HUES6 (cell line): Measurements from ENCODE around the gene UBE2D2.

Experiments
- H3K27ac ChIP-seq: 2 replicates; pipeline ENCODE4 v1.7.0; 2013; ENCODE audit warnings: low read depth, mild to moderate bottlenecking, low read length, inconsistent platforms
- H3K27me3 ChIP-seq: 2 replicates; pipeline ENCODE4 v1.6.1; 2013; ENCODE audit warnings: low read length; ENCODE audit not compliant: control insufficient read depth, insufficient read depth
- H3K36me3 ChIP-seq: 2 replicates; pipeline ENCODE4 v1.6.1; 2013; ENCODE audit warnings: low read length; ENCODE audit not compliant: control insufficient read depth, insufficient read depth
- H3K4me1 ChIP-seq: 2 replicates; pipeline ENCODE4 v1.6.1; 2013; ENCODE audit warnings: low read length; ENCODE audit not compliant: control insufficient read depth, insufficient read depth
- H3K4me3 ChIP-seq: 2 replicates; pipeline ENCODE4 v1.5.1; 2013; ENCODE audit warnings: low read depth, low read length
- H3K9ac ChIP-seq: one replicate; pipeline ENCODE4 v1.6.1; 2013; ENCODE audit warnings: mild to moderate bottlenecking, low read length
- H3K9me3 ChIP-seq: 2 replicates; pipeline ENCODE4 v1.6.1; 2013; ENCODE audit warnings: low read depth, low read length; ENCODE audit not compliant: control insufficient read depth, insufficient read depth

Gene UBE2D2

DNA sequence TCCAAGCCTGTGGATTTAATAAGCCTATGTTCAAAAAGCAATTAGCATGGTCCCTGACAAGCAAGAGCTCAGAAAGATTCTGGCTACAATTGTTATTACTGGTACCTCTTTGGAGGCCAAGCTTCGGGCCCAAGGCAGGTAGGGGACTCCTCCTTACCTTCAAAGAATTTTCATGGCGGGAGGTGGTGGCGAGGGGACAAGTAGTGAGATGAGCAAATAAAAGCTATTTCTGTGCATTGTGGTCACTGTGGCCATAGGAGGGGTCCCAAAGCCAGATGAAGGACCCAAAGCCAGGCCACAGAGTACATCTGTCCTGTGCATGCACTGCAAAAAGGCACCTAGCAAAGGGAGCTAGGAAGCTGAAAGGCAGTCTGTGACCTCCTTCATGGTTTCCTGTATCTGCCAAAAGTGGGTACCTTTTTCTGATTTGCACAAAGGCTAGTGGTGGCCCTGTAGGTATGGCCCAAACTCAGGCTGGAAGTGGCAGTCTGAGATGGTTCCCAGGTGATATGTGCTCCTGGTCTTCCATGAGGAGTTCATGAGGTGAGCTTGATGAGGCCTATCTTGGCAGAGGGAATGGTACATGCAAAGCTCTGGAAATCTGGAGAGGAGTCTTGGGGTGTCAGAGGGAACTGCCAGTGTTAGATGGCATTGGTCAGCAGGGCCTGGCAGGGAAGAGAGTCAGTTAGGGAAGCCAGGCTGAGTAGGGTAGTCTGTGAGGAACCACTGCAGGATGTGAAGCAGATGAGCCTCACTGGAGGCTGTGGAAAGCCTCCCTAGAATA is 83.7 kb downstream of the UBE2D2 start:
- peaks cover 48% of the 10 kb centered on the region for H3K4me1 ChIP-seq
- H3K4me3 ChIP-seq: no peak overlapping the region
- no peak overlapping the region for H3K27ac ChIP-seq
- peaks cover 32% of the 10 kb centered on the region for H3K27me3 ChIP-seq
- H3K36me3 ChIP-seq: no peaks in the 10 kb centered on the region
- H3K9me3 ChIP-seq: no peaks in the 10 kb centered on the region
- no peak overlapping the region for H3K9ac ChIP-seq

DNA sequence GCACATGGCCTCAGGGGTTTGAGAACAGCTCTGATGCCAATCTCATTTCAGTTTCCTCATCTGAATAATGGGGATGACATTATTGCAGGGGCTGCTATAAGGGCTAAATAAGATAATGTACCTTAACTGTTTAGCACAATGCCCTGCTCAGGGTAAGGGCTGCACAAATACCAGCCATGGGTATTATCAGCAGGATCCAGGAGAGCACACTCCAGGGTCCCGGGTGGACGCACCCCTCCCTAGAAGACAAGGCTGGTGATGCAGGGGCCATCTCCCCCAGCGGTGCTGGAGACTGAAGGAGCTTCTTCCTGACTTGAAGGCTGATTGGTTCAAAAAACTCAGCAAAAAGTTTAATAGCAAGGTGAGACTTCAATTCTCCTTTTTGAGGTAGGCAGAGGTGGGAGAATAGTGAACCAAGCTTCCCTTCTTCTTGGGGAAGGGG is 84.3 kb downstream of the UBE2D2 start:
- H3K27ac ChIP-seq: no peak overlapping the region
- no peak overlapping the region for H3K4me3 ChIP-seq
- peaks cover 32% of the 10 kb centered on the region for H3K27me3 ChIP-seq
- no peaks in the 10 kb centered on the region for H3K36me3 ChIP-seq
- H3K9ac ChIP-seq: no peak overlapping the region
- H3K4me1 ChIP-seq: peaks cover 42% of the 10 kb centered on the region
- H3K9me3 ChIP-seq: no peaks in the 10 kb centered on the region

DNA sequence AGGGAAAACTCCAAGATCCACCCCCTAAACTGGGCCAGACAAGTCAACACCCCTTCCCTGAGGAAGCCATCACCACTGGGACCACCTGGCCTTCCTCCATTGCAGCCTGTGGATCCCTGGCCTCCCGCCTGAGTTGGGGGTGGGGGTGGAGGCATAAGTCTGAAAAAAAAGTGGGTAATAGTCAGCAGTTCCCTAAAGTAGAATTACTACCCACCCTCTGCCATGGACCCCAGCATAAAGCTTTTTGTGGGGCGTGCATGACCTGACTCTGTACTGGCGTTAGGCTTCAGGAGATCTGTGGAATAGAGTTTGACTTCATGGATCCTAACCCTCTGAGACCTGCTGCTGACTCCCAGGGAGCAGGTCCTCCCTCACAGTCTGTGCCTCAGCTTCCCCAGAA is 85.0 kb downstream of the UBE2D2 start:
- H3K36me3 ChIP-seq: no peaks in the 10 kb centered on the region
- no peak overlapping the region for H3K4me3 ChIP-seq
- H3K4me1 ChIP-seq: peaks cover 40% of the 10 kb centered on the region
- H3K9ac ChIP-seq: no peak overlapping the region
- no peak overlapping the region for H3K27ac ChIP-seq
- peaks cover 32% of the 10 kb centered on the region for H3K27me3 ChIP-seq
- H3K9me3 ChIP-seq: no peaks in the 10 kb centered on the region

DNA sequence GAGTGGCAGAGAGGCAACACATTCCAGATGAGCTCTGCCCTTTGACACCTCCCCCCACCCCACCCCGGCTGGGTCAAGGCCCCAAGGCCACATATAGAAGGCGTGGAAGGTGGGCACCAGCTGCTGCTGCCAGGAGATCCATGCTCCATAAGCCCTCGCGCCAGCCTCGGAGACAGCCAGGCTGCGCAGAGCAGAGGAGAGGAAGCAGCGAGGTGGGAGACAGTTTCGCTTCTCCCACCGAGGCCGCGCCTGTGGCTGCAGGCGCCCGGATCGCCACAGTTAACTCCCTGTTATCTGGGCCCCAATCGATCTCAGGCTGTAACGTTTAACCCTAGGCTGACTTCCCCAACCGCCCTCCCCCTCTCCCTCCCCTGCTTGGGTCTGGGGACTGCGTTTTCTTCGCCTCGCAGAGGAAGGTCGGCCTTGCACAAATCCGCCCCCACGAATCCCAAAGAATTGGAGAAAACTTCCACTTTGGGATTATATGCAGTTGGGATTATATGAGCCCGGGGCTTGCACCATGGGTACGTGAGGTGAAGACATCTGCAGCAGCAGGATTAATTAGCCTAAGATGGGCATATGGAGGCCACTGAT is 85.9 kb downstream of the UBE2D2 start:
- H3K27me3 ChIP-seq: peaks cover 32% of the 10 kb centered on the region
- peak overlapping the region; percentile 88 for H3K4me3 ChIP-seq
- H3K36me3 ChIP-seq: no peaks in the 10 kb centered on the region
- H3K27ac ChIP-seq: no peak overlapping the region
- peak overlapping the region; percentile 70 for H3K9ac ChIP-seq
- H3K9me3 ChIP-seq: no peaks in the 10 kb centered on the region
- peaks cover 43% of the 10 kb centered on the region for H3K4me1 ChIP-seq

DNA sequence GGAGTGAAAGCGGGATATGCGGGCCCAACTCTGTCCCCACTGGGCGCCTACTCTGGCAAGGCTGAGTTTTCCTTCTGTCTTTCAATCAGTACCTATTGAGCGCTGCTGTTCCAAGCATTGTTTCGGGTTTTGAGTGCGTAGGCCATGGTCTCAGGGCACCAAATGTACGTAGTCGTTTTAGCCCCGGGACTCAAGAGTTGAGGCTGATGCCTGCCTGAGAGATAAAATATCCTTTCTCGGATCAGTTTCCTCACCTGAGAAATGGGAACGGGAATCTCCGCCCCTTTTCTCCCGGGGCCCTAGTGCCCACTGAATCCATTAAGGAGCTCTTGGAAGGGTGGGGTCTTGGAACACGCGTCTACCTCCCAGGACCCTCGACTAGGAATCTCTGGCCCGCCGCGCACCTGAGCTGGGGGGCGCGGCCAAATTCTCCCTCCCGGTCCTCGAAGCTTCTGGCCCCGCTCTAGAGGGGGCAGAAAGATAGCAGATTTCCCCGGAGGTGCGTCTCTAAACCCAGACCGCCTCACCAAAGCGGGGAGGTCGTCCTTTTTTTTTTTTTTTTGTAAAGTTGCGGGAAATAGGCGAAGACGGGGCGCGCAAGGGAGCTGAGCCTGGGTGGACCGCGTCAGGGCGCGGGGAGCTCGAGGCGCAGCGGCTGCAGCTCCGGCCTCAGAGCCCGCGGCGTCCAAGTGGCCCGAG is 86.5 kb downstream of the UBE2D2 start:
- Histone ChIP-seq H3K9me3 (no peaks in the 10 kb centered on the region), H3K4me1 (peaks cover 46% of the 10 kb centered on the region), H3K9ac (peak overlapping the region; percentile 70), H3K36me3 (no peaks in the 10 kb centered on the region), H3K4me3 (peak overlapping the region; percentile 88), H3K27ac (peak overlapping the region; percentile 67; the same call in 1 of the 2 replicates), H3K27me3 (peaks cover 32% of the 10 kb centered on the region)

DNA sequence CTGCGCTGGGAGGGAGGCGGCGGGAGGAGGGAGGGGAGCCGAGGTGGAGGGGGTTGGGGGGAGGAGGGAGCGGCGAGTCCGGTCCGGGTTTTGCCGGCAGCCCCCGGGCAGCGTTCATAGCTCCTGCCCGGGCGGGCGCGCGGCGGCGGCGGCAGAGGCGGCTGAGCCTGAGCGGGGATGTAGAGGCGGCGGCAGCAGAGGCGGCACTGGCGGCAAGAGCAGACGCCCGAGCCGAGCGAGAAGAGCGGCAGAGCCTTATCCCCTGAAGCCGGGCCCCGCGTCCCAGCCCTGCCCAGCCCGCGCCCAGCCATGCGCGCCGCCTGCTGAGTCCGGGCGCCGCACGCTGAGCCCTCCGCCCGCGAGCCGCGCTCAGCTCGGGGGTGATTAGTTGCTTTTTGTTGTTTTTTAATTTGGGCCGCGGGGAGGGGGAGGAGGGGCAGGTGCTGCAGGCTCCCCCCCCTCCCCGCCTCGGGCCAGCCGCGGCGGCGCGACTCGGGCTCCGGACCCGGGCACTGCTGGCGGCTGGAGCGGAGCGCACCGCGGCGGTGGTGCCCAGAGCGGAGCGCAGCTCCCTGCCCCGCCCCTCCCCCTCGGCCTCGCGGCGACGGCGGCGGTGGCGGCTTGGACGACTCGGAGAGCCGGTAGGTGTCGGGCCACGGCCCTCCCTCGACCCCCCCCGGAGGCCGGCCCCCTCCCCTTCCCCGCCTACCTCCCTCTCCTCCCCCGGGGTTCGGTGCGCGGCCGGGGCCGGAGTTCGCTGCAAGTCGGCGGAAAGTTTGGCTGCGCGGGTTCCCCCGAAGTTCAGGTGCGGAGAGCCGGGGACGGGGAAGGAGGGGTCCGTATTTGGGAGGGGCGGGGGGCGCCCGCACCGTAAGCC is 87.3 kb downstream of the UBE2D2 start, which contains the start of gene CXXC5:
Gene CXXC5 (plus strand): TSS at position 145 of the 877 bp plus-strand sequence. CDS start 32,175 bp downstream, outside the sequence.
- Histone ChIP-seq H3K4me3 (peak within 1 kb of the TSS; percentile 88), H3K36me3 (no peaks in the 10 kb centered on the region), H3K9me3 (no peaks in the 10 kb centered on the region), H3K9ac (peak within 1 kb of the TSS; percentile 94), H3K4me1 (peaks cover 45% of the 10 kb centered on the region), H3K27ac (peak within 1 kb of the TSS; percentile 83; the same call in 1 of the 2 replicates), H3K27me3 (peaks cover 32% of the 10 kb centered on the region)

DNA sequence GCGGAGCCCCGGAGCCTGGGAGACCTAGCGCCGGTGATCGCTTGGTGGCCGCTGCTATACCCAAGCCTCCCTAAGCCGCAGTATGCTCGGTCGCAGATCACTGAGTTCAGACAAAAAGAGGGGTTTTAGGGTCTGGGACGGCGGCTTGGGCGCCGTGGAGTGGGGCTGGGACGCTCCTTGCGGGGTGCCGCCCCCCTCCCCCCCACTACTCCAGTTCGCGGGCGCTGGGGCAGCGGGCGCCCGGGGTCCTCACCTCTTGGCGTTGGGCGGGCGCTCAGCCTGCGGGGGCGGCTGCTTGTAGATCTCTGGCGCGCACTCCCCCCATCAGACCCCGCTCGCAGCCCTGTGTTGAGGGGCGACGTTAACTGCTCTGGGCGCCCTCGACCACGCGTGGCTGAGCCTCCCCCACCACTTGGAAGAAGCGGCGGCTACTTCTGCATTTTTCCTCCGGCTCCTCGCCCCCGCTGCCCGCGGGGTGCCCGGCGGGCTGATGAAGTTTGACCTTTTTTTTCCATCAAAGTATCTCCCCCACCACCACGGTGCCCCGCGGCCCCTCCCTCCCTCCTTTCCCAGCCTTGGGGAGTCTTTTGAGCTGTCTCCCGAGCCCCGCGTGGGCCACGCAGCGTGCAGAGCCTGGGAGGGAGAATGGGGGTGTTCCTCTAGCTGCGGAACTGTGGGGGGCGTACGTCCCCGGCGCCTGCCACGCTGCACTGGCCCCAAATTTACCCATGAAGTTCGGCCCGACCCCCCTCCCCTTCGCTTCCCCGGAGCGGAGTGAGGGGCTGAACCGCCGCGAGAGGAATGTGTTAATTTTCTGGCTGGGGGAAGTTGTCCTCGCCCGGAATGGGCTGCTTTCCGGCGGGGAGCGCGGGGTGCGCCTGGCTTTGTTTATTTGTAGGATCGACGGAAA is 88.2 kb downstream of the UBE2D2 start:
- Histone ChIP-seq H3K27me3 (peaks cover 32% of the 10 kb centered on the region), H3K9me3 (no peaks in the 10 kb centered on the region), H3K9ac (peak overlapping the region; percentile 94), H3K36me3 (no peaks in the 10 kb centered on the region; the same call in 1 of the 2 replicates), H3K27ac (peak overlapping the region; percentile 83; the same call in 1 of the 2 replicates), H3K4me1 (peaks cover 45% of the 10 kb centered on the region), H3K4me3 (peak overlapping the region; percentile 88)

DNA sequence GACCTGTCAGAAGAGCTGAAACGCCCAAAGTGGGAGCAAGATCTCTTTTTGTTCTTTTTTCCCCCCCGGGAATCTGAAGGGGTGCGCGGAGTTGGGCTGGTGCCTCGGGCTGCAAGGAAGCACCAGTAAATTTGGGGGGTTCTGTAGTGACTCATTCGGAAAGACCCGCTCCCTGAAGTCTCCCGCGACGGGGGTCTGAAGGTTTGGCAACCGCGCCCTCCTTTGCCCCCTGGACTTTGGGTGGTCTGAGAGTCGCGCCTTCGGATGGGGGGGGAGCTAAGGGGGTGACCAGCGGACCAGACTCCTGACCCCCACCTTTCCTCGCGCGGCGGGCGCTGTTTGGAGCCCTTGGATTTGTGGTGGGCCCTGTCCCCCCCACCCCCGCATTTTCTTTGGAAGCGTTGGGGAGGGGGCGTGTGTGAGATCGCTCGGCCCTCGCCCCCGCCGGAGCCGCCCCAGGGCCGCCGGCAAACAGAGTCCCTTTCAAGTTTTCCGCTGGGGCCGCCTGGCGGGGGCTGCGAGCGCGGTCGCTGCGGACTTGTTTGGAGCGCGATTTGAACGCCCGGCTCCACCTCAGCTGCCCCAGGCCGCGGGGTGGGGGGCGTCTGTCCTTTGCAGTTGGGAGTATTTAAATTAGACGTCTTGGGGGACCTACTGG is 89.0 kb downstream of the UBE2D2 start:
- Histone ChIP-seq H3K36me3 (no peaks in the 10 kb centered on the region; the same call in 1 of the 2 replicates), H3K9ac (peak overlapping the region; percentile 94), H3K4me3 (peak overlapping the region; percentile 88), H3K9me3 (no peaks in the 10 kb centered on the region), H3K4me1 (peaks cover 53% of the 10 kb centered on the region), H3K27me3 (peaks cover 23% of the 10 kb centered on the region), H3K27ac (peak overlapping the region; percentile 83; the same call in 1 of the 2 replicates)

DNA sequence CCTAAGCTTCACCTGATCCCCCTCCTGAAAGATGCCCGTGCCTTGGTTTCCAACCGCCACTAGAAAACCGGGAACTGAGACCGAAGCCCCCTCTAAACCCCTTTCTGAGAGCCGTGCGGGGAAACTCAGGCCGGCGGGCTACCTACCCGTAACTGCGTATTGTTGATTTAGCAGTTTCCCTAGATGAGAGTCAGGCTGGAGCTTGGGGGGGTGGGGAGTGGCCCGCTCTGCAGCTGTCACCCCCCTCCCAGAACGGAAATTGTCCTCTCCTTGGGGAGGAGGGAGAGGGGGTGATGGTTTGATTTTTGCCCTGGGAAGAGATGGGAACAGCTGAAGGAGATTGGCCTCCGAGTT is 89.5 kb downstream of the UBE2D2 start:
- Histone ChIP-seq H3K27me3 (peaks cover 18% of the 10 kb centered on the region), H3K4me3 (peak overlapping the region; percentile 88), H3K36me3 (no peaks in the 10 kb centered on the region; the same call in 1 of the 2 replicates), H3K4me1 (peaks cover 57% of the 10 kb centered on the region), H3K27ac (peak overlapping the region; percentile 83; the same call in 1 of the 2 replicates), H3K9ac (peak overlapping the region; percentile 94), H3K9me3 (no peaks in the 10 kb centered on the region)
